Fibroblast of the conjunctiva (primary cell): ENCODE results near the gene ENPP4.
"Not testable (repeated sequence)": the region's sequence is repeated elsewhere in the genome, so short reads cannot be mapped to it uniquely, and the experiment has no call there.

ENCODE experiments used
- DNase-seq: peaks from one replicate; pipeline ENCODE4 v3.0.0-alpha.2; 2010; ENCODE audit warnings: low read depth

The ENPP4 gene

DNA sequence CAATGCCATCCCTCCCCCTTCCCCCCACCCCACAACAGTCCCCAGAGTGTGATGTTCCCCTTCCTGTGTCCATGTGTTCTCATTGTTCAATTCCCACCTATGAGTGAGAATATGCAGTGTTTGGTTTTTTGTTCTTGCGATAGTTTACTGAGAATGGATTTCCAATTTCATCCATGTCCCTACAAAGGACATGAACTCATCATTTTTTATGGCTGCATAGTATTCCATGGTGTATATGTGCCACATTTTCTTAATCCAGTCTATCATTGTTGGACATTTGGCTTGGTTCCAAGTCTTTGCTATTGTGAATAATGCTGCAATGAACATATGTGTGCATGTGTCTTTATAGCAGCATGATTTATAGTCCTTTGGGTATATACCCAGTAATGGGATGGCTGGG, 1.5 kb downstream of the ENPP4 start:
- not testable (repeated sequence) for DNase-seq

- DNase-seq: no peak
Observed at GRCh38 chr6:46134216-46134615, 4.4 kb downstream of the ENPP4 start.

DNA sequence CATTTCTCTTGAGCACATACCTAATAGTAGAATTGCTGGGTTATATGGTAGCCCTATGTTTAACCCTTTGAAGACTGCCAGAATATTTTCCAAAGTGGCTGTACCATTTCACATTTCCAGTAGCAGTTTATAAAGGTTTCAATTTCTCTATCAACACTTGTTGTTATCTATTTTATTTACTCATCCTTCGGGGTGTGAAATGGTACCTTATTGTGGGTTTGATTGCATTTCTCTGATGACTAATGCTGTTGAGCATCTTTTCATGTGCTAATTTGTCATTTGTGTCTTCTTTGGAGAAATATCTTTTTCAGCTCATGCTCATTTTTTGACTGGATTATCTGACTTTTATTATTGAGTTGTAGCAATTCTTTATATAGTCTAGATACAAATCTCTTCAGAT, 5.4 kb downstream of the ENPP4 start:
- no peak for DNase-seq

GRCh38 chr6:46136831-46137230, 7.0 kb downstream of the ENPP4 start:
- DNase-seq: no peak

DNA sequence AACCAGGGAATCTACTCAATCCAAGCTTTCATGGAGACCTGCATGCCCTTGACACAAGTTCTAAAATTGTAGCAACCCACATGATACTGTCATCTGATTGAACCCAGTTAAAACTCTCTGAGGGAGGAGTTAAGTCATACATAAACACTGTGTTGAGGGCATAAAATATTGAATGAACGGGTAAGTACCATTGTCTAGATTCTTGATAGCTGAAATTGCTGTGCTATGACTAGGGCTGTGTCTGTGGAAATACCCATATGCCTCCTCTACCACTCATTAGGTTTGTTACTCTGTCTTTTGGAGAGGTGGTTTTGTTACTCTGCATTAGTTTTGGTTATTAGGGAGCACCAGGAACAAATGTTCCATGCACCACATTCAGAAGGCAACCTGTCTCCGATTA, 7.6 kb downstream of the ENPP4 start:
- no peak for DNase-seq

GRCh38 chr6:46138281-46138680, 8.5 kb downstream of the ENPP4 start:
- DNase-seq: no peak

DNA sequence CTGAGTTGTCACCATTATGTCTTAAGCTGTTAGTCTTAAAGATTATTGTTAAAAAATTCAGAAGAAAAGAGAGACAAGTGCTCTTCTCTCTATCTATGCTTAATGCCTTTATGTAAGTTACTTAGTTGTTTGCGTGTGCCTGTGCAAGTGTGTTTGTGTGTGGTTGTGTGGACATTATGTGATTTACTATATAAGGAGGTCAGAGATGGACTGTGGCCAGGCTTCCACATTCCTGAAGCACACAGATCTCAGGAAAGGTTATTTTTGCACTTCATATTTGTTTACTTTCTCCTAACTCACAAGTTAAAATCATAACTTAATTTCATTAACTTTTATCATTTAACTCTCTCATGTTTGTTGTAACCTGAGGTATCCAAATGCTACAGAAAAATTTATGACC, 14.5 kb downstream of the ENPP4 start:
- DNase-seq: no peak

- DNase-seq: not testable (repeated sequence)
Observed at GRCh38 chr6:46149066-46149465, 19.3 kb downstream of the ENPP4 start.

DNA sequence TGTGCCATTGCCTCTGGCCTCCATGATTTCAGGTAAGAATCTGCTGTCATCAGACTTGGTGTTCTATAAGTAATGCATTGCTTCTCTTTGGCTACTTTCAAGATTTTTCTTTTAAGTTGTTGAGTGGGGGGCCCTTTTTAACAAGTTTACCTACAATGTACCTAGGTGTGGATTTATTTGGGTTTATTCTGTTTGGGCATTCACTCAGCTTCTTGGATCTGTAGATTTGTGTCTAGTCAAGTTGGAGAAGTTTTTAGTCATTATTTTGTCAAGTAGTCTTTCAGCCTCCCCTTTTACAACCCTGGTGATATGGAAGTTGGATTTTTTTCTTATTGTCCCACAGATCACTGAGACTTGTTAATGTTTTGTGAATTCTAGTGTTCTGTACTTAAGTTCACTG, 26.9 kb downstream of the ENPP4 start:
- DNase-seq: no peak

DNA sequence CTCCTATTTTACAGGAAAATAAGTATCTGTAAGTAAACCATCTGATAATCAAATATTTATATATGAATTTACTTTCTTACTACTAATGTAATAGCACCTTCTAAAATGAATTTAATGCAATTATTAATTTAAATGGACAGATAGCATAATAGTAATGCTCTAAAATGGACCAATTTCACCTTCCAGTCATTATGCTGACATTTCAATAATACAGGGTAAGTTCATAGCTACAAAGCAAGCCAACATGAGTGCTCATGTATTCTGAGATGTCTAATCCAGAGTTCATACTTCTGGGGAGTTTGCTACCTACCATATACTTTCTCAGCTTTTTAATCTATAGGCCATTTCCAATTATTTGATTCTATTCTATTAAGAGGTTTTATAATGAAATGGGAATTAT, 29.4 kb downstream of the ENPP4 start:
- DNase-seq: no peak

DNA sequence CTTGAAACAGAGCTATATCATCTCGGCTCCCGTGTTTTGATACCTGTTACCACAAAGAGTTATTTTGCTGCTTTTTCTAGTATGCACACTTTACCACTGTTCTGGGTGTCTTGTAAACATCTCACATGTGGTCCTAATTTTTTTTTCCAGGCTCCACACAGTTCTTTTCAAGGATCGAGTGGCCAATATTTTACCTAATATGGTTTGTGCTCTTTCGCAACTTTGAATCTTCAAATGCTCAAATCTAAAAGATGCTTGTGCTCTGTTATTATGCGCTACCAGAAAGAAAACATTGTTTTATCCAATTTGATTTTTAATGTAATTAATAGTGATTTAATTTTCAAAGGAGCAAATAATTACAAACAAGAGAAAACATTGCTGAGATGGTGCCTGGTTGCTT, 30.3 kb downstream of the ENPP4 start:
- DNase-seq: no peak

GRCh38 chr6:46170357-46171289, 40.8 kb downstream of the ENPP4 start, which contains the start of gene ENPP5:
ENPP5 (minus strand) TSS chr6:46170980; CDS start chr6:46168262, 2,718 bp downstream.
- no peak for DNase-seq

DNA sequence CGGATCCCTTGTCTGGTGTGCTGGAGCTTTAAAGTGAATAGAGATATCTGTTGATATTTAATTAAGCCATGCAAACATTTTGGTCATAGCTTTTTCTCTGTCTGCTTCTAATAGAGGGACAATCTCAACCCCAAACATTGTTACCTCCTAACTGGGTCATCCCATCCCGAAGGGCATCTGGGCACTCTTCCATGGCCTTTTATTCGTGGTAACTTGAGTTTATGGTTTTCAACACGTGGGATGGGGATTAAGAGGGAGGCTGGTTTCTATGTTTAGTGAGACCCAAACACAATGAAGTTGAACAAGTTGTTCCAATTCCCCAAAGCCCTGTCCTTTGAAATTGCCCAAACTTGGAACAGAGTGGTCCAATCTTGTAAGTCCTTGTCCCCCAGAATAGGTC, 42.4 kb downstream of the ENPP4 start:
- no peak for DNase-seq

DNA sequence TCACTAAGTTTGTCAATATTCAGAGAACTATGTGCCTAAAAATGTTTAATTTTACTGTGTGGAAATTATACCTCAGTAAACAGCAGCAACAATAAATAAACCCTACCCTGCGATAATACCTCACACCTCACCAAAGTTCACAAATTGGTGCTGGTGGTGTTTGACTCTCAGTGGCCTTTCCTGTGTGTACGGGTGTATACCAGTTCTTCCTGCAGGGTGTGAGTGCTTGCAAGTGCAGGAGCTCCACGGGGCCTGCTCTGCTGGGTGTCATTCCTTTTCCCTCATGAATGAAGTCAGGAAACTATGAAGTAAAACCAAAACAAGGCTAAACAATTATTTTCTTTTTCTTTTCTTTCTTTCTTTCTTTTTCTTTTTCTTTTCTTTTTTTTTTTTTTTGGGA, 45.1 kb downstream of the ENPP4 start:
- no peak for DNase-seq

GRCh38 chr6:46175446-46175845, 45.7 kb downstream of the ENPP4 start:
- no peak for DNase-seq

GRCh38 chr6:46175976-46176375, 46.2 kb downstream of the ENPP4 start:
- no peak for DNase-seq

DNA sequence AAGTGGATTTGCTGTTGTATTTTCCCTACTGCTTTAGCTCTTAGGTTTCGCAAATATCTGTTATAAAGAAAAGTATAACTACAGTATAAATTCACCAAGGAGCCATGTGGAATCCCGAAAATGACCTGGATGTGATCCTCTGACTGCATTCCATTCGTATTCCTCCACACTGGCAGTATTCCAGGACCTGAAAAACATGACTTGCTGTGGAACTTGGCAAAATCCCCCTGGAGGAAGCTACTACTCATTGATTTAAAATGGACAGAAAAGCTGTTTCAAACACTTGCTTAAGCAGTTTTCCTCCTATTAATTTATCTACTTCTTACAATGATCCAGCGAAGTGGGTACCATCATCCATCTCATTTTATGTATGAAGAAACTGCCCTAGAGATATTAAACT, 54.3 kb downstream of the ENPP4 start:
- DNase-seq: peak; percentile 51

DNA sequence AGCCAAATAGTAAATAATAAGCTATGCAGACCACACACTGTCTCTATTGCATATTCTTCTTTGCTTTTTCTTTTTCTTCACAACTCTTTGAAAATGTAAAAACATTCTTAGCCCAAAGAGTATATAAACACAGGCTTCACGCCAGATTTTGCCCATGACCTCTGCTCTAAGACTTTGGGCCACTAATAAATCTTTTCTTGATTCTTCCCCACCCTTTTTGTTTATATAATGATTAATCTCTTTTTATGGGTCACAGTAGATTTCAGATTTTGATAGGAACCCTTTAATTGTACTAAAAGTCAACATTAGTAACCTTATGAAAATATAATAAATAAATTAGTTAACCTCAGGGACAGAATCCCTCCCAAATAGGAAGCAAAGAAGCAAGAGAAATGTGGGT, 56.8 kb downstream of the ENPP4 start:
- no peak for DNase-seq

- DNase-seq: no peak
Observed at GRCh38 chr6:46189726-46190125, 59.9 kb downstream of the ENPP4 start.

DNA sequence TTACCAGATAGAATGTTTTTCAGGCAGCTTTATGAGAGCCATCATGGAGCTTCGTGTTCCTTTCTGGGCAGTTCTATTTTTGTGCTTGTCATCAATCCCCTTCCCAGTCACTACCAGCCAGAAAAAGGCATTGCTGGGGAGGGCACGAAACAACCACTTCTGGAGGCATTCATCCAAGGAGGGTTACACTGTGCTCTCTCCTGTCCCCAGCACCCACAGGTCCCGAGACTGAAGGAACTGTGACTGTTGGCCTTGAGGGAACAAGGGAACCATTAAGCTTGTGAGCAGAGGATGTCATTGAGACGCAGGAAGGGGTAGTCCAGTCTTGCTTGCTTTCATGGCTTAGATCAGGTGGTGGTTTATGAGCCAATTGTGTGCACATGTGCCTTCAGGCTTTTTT, 61.1 kb downstream of the ENPP4 start:
- no peak for DNase-seq

DNA sequence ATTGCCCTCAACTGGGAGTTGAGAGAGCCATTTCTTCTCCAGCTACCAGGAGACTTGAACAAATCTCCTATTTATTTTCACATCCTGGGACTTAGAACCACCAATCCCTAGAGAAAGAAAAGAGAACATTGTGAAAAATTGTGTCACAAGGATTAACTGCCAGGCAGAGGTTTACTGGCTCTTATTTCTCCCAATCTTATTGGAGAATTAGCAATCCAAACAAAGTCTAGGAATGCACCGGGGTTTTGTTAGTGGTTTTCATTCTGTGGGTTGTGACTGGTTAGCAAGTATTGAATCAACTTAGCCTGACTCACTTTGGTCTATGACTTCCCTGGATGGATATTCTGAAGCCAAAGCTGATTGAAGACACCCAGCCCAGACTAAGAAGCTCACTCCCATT, 62.2 kb downstream of the ENPP4 start:
- DNase-seq: peak; percentile 21
